ENCODE measurements around the gene TRPM6.

The TRPM6 gene

GRCh38 chr9:74721696-74722660 lies 165.7 kb downstream of the TRPM6 start:
- Histone ChIP-seq H4K20me1 (ENCODE audit: insufficient read depth, low read length) (no peaks in the 10 kb centered on the region), H3K36me3 (ENCODE audit: insufficient read depth, low read length) (no peaks in the 10 kb centered on the region), H3K4me1 (ENCODE audit: insufficient read depth, low read length) (no peaks in the 10 kb centered on the region), H3K9ac (ENCODE audit: low read depth, low read length) (no peak overlapping the region), H3K79me2 (ENCODE audit: insufficient read depth, low read length) (no peaks in the 10 kb centered on the region), H3K4me2 (ENCODE audit: insufficient read depth, low read length) (no peak overlapping the region), H3K27ac (ENCODE audit: low read length) (no peak overlapping the region), H3K9me3 (ENCODE audit: insufficient read depth, low read length, severe bottlenecking) (no peaks in the 10 kb centered on the region), H3K27me3 (ENCODE audit: insufficient read depth, low read length, poor library complexity) (no peaks in the 10 kb centered on the region), H2AFZ (ENCODE audit: low read depth, low read length) (no peak overlapping the region), H3K4me3 (ENCODE audit: low read depth in 1 of 2, low read length in 2 of 2) (no peak overlapping the region)
- no peak for TF ChIP-seq EZH2 (IDR thresholded peaks at IDR 0.05; ENCODE audit: borderline replicate concordance, low read depth, low read length, severe bottlenecking)
- TF ChIP-seq CTCF (IDR thresholded peaks at IDR 0.05; ENCODE audit: borderline replicate concordance, extremely low read depth, low read length, poor library complexity, severe bottlenecking) = no peak
- ATAC-seq (ENCODE audit: insufficient read depth, low read depth) = no peak
- no peak for DNase-seq

- ATAC-seq (ENCODE audit: insufficient read depth, low read depth) (no peak), DNase-seq (no peak)
- Histone ChIP-seq H3K9me3 (ENCODE audit: insufficient read depth, low read length, severe bottlenecking) (no peaks in the 10 kb centered on the region), H2AFZ (ENCODE audit: low read depth, low read length) (no peak overlapping the region), H3K27ac (ENCODE audit: low read length) (no peak overlapping the region), H3K9ac (ENCODE audit: low read depth, low read length) (no peak overlapping the region), H3K27me3 (ENCODE audit: insufficient read depth, low read length, poor library complexity) (no peaks in the 10 kb centered on the region), H3K4me1 (ENCODE audit: insufficient read depth, low read length) (no peaks in the 10 kb centered on the region), H4K20me1 (ENCODE audit: insufficient read depth, low read length) (no peaks in the 10 kb centered on the region), H3K79me2 (ENCODE audit: insufficient read depth, low read length) (no peaks in the 10 kb centered on the region), H3K4me3 (ENCODE audit: low read depth in 1 of 2, low read length in 2 of 2) (no peak overlapping the region), H3K36me3 (ENCODE audit: insufficient read depth, low read length) (no peaks in the 10 kb centered on the region), H3K4me2 (ENCODE audit: insufficient read depth, low read length) (no peak overlapping the region)
- TF ChIP-seq EZH2 (IDR thresholded peaks at IDR 0.05; ENCODE audit: borderline replicate concordance, low read depth, low read length, severe bottlenecking) (no peak), CTCF (IDR thresholded peaks at IDR 0.05; ENCODE audit: borderline replicate concordance, extremely low read depth, low read length, poor library complexity, severe bottlenecking) (no peak)
These were observed 168.4 kb downstream of the TRPM6 start for GRCh38 chr9:74719306-74719705.

- TF ChIP-seq EZH2 (IDR thresholded peaks at IDR 0.05; ENCODE audit: borderline replicate concordance, low read depth, low read length, severe bottlenecking) (no peak), CTCF (IDR thresholded peaks at IDR 0.05; ENCODE audit: borderline replicate concordance, extremely low read depth, low read length, poor library complexity, severe bottlenecking) (no peak)
- Histone ChIP-seq H3K36me3 (ENCODE audit: insufficient read depth, low read length) (no peaks in the 10 kb centered on the region), H2AFZ (ENCODE audit: low read depth, low read length) (no peak overlapping the region), H3K9ac (ENCODE audit: low read depth, low read length) (no peak overlapping the region), H4K20me1 (ENCODE audit: insufficient read depth, low read length) (no peaks in the 10 kb centered on the region), H3K4me2 (ENCODE audit: insufficient read depth, low read length) (no peak overlapping the region), H3K27me3 (ENCODE audit: insufficient read depth, low read length, poor library complexity) (no peaks in the 10 kb centered on the region), H3K27ac (ENCODE audit: low read length) (no peak overlapping the region), H3K4me1 (ENCODE audit: insufficient read depth, low read length) (no peaks in the 10 kb centered on the region), H3K4me3 (ENCODE audit: low read depth in 1 of 2, low read length in 2 of 2) (no peak overlapping the region), H3K9me3 (ENCODE audit: insufficient read depth, low read length, severe bottlenecking) (no peaks in the 10 kb centered on the region), H3K79me2 (ENCODE audit: insufficient read depth, low read length) (no peaks in the 10 kb centered on the region)
- ATAC-seq (ENCODE audit: insufficient read depth, low read depth) (no peak), DNase-seq (no peak)
These were observed 169.0 kb downstream of the TRPM6 start for GRCh38 chr9:74718709-74719108.
